GM15510 (cell line): ENCODE measurements around the gene CPLX3.

Experiments used
- POLR2A ChIP-seq: IDR thresholded peaks from 3 replicates; pipeline ENCODE4 v1.6.1; 2011; ENCODE audit warnings: borderline replicate concordance; ENCODE audit not compliant: insufficient read length; ENCODE audit errors: extremely low read depth

The CPLX3 gene

DNA sequence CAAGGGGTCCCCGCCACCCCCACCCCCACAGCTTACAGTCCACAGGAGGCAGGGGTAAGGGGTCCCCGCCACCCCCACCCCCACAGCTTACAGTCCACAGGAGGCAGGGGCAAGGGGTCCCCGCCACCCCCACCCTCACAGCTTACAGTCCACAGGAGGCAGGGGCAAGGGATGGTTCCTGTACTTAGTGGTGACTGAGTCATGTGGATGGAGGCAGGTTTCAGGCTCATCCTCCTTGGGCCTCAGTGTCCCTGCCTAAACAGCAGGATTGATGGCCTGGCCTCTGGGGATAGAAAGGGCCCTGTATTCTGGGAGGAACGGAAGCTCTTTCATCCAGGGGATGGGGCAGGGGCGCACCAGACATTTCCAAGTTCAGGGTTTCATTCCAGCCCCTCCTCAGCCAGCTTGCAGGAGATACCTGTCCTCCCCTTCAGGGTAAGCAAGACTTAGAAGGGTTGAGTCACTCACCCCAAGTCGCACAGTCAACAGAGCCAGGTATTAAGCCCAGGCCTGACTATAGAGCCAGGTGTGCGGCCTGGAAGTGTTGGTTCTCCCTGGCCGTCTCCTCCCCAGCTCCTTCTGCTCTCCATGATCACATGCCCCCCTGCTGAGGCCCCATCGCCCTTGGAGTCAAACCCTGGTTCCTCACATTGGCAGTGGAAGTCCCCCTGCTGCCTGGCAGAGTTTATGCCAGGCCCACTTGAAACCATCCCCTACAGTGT lies 32.0 kb upstream of the CPLX3 start:
- TF ChIP-seq POLR2A: no peak

DNA sequence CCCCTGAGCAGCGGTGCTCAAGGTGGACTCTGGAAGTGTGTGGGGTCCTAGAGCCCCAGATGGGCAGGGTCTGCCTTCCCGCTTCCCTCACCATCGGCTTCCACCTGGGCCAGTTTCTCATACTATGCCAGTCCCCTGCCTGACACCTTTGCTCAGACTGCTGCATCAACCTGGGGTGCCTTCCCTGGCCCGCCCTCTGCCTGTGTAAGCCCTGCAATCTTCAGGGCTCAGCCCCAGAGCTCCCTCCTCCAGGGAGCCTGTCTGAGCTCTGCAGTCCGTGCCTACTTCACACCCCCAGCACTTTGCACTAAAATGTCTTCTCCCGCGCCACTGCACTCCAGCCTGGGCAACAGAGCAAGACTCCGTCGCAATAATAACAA lies 31.5 kb upstream of the CPLX3 start:
- no peak for TF ChIP-seq POLR2A

DNA sequence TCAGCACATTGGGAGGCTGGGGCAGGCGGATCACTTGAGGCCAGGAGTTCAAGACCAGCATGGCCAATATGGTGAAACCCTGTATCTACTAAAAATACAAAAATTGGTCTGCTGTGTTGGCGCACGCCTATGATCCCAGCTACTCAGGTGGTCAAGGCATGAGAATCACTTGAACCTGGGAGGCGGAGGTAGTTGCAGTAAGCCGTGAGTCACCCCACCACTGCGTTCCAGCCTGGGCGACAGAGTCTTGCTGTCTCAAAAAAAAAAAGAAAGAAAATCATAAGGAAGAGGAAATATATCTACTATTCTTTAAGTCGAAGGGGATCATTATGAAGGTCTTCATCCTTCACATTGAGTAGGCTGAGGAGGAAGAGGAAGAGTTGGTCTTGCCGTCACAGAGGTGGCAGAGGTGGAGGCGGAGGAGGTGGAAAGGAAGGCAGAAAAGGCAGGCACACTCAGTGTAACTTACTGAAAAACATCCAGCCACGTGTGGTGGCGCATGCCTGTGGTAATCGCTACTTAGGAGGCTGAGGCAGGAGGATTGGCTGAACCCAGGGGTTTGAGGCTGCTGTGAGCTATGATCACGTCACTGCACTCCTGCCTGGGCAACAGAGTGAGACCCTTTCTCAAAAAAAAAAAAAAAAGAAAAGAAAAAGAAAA lies 30.3 kb upstream of the CPLX3 start:
- TF ChIP-seq POLR2A: no peak

DNA sequence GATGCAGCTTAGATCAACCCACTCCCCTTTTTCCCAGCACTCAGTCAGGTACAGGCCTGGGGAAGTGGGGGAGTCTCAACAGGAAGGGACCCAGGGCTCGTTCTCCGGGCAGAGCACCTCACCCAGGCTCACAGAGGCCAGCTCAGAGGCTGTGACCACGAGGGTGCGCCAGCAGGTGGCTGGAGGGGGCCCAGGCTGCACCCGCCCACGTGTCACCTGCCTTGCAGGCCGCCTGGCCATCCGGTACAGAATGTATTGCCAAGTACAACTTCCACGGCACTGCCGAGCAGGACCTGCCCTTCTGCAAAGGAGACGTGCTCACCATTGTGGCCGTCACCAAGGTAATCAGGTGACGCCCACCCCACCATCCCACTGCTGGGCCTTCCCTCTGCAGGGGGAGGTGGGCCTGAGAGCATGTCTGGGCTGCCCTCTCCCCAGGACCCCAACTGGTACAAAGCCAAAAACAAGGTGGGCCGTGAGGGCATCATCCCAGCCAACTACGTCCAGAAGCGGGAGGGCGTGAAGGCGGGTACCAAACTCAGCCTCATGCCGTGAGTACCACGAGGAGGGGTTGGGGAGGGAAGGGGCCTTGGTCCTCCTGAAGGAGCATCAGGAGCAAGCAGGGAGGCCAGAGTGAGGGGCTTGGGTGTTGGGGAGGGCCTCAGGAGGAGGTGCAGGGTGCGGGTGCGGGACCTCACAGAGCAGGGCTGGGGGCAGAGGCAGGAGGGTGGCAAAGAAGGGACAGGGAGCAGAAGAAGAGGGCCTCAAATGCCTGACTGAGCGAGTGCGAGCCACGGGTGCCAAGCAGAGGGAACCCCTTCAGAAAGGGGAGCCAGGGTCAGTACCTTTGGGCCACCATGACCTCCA lies 27.8 kb upstream of the CPLX3 start:
- TF ChIP-seq POLR2A: no peak

DNA sequence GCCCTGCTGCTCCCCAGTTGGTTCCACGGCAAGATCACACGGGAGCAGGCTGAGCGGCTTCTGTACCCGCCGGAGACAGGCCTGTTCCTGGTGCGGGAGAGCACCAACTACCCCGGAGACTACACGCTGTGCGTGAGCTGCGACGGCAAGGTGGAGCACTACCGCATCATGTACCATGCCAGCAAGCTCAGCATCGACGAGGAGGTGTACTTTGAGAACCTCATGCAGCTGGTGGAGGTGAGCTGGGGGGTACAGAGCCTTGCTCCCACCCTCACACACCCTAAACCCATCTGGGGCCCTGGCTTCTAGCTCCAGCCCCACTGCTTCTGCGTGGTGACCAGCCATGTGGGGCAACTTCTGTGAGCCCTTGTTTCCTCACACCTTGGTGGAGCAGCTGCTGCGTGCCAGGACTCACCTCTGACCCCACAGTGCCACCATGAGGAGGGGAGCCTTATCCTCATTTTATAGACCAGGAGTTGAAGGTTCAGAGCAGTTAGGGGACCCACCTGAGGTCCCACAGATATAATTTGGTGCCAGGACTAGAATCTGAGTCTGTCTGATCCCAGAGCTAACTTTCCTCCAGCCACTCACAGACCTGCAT lies 27.1 kb upstream of the CPLX3 start:
- TF ChIP-seq POLR2A: peak; percentile 15

DNA sequence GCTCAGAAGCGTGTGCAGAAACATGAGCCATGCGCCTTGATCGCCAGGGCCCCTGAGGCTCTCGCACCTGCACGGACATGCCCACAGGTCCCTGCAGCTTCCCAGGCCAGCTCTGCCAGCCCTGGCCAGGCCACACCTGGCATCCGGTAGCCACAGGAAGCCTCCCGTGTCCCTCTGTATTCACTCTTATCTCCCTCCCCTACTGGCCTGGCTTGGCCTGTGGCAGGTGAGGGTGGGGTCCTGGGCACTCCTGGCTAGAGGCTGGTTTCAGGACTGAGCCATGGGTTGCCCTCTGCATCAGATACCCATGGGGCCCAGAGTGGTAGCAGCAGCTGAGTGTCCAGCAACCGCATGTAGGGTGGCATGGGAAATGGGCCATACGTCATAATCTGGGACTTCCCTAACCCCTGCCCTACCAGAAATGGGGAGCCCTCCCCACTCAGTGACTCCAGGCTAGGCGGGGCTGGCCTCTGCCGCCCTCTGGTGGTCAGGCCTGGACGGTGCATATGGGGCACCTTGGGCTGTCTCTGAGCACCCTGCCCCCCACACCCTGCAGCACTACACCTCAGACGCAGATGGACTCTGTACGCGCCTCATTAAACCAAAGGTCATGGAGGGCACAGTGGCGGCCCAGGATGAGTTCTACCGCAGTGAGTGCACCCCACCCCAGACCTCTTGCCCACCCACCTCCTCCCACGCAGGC lies 26.4 kb upstream of the CPLX3 start:
- TF ChIP-seq POLR2A: peak; percentile 13

DNA sequence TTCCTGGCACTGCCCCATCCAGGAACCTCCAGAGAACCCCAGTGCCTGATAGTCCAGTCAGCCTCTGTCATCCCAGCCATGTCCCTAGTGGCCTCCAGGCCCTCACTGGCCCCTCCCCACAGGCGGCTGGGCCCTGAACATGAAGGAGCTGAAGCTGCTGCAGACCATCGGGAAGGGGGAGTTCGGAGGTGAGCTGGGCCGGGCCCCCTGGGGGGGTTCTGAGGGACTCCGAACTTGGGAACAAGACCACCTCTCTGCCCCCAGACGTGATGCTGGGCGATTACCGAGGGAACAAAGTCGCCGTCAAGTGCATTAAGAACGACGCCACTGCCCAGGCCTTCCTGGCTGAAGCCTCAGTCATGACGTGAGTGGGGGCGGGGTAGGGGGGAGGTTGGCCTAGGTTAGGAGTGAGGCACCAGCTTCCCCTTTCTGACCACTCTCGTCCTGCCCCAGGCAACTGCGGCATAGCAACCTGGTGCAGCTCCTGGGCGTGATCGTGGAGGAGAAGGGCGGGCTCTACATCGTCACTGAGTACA lies 25.8 kb upstream of the CPLX3 start:
- no peak for TF ChIP-seq POLR2A

DNA sequence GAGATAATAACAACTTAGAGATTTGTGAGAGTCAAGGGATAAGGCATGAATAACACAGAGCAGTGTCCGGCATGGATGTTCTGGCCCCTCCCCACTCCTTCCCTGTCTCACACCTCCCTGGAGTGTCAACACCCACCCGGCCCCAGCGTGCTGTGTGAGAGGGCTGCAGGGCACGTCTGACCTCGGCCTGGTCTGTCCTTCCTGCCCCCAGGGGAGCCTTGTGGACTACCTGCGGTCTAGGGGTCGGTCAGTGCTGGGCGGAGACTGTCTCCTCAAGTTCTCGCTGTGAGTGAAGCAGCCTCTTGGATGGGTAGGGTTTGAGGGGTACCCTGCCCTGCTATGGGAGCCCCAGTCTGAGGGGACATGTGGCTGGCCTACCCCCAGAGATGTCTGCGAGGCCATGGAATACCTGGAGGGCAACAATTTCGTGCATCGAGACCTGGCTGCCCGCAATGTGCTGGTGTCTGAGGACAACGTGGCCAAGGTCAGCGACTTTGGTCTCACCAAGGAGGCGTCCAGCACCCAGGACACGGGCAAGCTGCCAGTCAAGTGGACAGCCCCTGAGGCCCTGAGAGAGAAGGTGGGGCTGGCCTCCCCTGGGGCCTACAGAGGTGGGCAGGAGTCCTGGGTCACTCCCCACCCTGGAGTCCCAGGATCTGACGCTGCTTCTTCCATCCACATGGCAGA lies 25.0 kb upstream of the CPLX3 start:
- no peak for TF ChIP-seq POLR2A

DNA sequence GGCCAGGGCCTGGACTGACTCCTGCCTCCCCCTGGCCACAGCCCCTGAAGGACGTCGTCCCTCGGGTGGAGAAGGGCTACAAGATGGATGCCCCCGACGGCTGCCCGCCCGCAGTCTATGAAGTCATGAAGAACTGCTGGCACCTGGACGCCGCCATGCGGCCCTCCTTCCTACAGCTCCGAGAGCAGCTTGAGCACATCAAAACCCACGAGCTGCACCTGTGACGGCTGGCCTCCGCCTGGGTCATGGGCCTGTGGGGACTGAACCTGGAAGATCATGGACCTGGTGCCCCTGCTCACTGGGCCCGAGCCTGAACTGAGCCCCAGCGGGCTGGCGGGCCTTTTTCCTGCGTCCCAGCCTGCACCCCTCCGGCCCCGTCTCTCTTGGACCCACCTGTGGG lies 24.1 kb upstream of the CPLX3 start:
- TF ChIP-seq POLR2A: no peak

DNA sequence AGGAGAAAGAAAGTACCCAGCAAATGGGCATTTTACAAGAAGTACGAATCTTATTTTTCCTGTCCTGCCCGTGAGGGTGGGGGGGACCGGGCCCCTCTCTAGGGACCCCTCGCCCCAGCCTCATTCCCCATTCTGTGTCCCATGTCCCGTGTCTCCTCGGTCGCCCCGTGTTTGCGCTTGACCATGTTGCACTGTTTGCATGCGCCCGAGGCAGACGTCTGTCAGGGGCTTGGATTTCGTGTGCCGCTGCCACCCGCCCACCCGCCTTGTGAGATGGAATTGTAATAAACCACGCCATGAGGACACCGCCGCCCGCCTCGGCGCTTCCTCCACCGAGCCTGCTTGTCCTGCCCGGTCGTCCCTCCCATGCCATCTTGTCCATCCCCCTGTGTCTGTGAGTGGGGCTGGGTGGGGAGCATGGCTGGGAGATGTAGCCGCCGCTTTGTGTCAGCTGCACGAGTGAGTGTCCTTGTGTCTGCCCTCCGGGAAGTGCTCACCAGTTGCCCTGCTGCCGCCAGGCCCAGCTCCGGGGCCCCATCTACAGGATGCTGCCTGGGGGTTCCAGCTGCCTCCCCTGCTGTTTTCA lies 23.5 kb upstream of the CPLX3 start:
- TF ChIP-seq POLR2A: no peak

DNA sequence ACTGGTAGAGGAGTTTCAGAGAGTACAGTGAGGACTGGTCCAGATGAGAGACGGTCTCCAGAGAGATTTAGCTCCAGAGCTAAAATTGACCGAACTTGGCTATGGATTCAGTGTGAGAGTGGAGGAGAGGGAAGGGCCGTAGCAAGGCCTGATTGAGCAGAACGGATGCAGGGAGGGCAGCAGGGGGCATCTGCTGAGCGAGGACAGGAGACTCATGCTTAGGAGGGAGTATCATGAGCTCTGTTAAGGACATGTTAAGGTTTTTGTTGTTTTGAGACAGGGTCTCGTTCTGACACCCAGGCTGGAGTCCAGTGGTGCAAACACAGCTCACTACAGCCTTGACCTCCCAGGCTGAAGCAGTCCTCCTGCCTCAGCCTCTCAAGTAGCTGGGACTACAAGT lies 21.5 kb upstream of the CPLX3 start:
- peak; percentile 10 for TF ChIP-seq POLR2A

DNA sequence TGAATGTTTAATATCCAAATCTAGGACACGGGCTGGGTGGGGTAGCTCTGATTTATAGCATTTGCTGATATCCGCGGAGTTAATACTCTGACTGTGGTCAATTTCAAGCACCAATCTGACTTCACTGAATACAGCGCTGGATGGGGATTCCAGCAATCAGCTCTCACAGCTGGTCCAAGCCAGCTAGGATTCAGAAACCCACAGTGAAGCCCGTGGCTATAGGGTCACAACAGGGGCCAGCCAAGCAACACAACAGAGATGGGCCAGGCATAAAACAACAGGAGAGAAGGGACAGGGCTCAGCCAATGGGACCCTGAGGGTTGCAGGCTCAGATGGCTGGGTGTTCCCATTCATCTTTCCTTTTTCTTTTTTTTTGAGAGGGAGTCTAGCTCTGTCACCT lies 19.1 kb upstream of the CPLX3 start:
- no peak for TF ChIP-seq POLR2A

DNA sequence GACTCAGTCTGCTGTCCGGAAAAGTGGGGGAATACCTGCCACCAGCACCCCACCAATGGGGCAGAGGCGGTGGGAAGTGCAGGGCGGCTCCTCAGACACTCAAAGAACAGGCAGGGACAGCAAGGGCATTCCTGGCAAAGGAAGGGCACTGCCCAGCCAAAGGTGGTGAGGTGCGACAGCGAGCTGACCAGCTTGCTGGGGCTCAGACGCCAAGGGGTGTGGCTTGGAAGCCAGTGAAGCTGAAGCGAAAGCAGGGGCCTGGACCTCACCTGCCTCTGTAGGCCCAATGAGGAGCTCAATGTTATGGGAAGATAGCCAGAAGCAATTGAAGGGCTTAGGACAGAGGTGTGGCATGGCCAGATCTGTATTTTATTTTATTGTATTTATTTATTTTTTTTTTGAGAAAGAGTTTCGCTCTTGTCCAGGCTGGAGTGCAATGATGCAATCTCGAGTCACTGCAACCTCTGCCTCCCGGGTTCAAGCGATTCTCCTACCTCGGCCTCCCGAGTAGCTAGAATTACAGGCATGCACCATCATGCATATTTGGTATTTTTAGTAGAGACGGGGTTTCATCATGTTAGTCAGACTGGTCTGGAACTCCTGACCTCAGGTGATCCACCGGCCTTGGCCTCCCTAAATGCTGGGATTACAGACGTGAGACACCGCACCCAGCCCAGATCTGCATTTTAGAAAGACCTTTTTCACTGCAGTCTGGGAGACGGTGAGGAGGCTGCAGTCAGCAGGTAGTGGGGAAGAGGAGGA lies 18.2 kb upstream of the CPLX3 start:
- no peak for TF ChIP-seq POLR2A
